Stimulated activated CD4-positive, alpha-beta T cell treated with anti-CD3 and anti-CD28 coated beads, TNF-alpha, amount 100 ng/mL, for 1 hour (primary cell): Measurements from ENCODE around the gene CD1D.
"Not testable (repeated sequence)": the region's sequence is repeated elsewhere in the genome, so short reads cannot be mapped to it uniquely, and the experiment has no call there.

Experiments used
- DNase-seq, 3 donors: peaks; one replicate each; pipeline ENCODE4 v3.0.0-alpha.2; 2020; ENCODE audit warnings: low read depth in 3 of 3, low spot score in 1 of 3

The CD1D gene

GRCh38 chr1:158176399-158176798, 4.3 kb upstream of the CD1D start:
- no peak for DNase-seq

- not testable (repeated sequence) for DNase-seq
Observed at GRCh38 chr1:158176849-158177699, 3.6 kb upstream of the CD1D start.

GRCh38 chr1:158177700-158178450, 2.8 kb upstream of the CD1D start:
- no peak for DNase-seq

- no peak for DNase-seq
Observed at GRCh38 chr1:158179301-158180041, 1.2 kb upstream of the CD1D start.

- DNase-seq: no peak
Observed at GRCh38 chr1:158181577-158181922, 855 bp downstream of the CD1D start.

GRCh38 chr1:158185770-158186169, 5.1 kb downstream of the CD1D start:
- DNase-seq: no peak

- DNase-seq: no peak
Observed at GRCh38 chr1:158186180-158186579, 5.5 kb downstream of the CD1D start.

- DNase-seq: no peak
Observed at GRCh38 chr1:158188611-158189010, 7.9 kb downstream of the CD1D start.

- DNase-seq: no peak
Observed at GRCh38 chr1:158189624-158190023, 8.9 kb downstream of the CD1D start.

GRCh38 chr1:158191299-158191698, 10.6 kb downstream of the CD1D start:
- DNase-seq: no peak

- no peak for DNase-seq
Observed at GRCh38 chr1:158196461-158196860, 15.8 kb downstream of the CD1D start.

- no peak for DNase-seq
Observed at GRCh38 chr1:158199849-158200248, 19.2 kb downstream of the CD1D start.

GRCh38 chr1:158200527-158200926, 19.8 kb downstream of the CD1D start:
- DNase-seq: no peak

- DNase-seq: no peak
Observed at GRCh38 chr1:158203693-158204457, 23.2 kb downstream of the CD1D start.

GRCh38 chr1:158204458-158204827, 23.7 kb downstream of the CD1D start:
- DNase-seq: no peak

- DNase-seq: no peak
Observed at GRCh38 chr1:158208586-158209116, 28.0 kb downstream of the CD1D start.

GRCh38 chr1:158212320-158212719, 31.6 kb downstream of the CD1D start:
- DNase-seq: no peak

GRCh38 chr1:158223445-158223844, 42.8 kb downstream of the CD1D start:
- not testable (repeated sequence) for DNase-seq

- no peak for DNase-seq
Observed at GRCh38 chr1:158227904-158228623, 47.4 kb downstream of the CD1D start.
